GM12878 (cell line): ENCODE data around the gene MRPS27.

Experiments used
- BHLHE40 ChIP-seq, 2 experiments: fragments of 450-650 bp in 1 of 2; IDR thresholded peaks; 2 replicates each; pipeline ENCODE4 v1.6.1; 2011 to 2017; ENCODE audit warnings: low read depth in 2 of 2, borderline replicate concordance in 1 of 2, improper control_type of control experiment in 1 of 2, low read length in 1 of 2, mild to moderate bottlenecking in 1 of 2
- CEBPB ChIP-seq, 2 experiments: fragments of 150-350 bp in 1 of 2; IDR thresholded peaks; 2 replicates each; pipeline ENCODE4 v1.6.1; 2012 to 2014; ENCODE audit warnings: low read depth in 2 of 2, low read length in 2 of 2, borderline replicate concordance in 1 of 2, inconsistent platforms in 1 of 2
- EP300 ChIP-seq, 2 experiments: fragments of 150-350 bp in 1 of 2; IDR thresholded peaks; 2 replicates each; pipeline ENCODE4 v1.6.1; 2011 to 2012; ENCODE audit warnings: low read depth in 2 of 2, low read length in 2 of 2, borderline replicate concordance in 1 of 2, improper control_type of control experiment in 1 of 2, inconsistent platforms in 1 of 2; ENCODE audit not compliant: control insufficient read depth in 1 of 2
- EZH2 ChIP-seq: IDR thresholded peaks from 2 replicates; pipeline ENCODE4 v1.6.1; 2012; ENCODE audit warnings: low read depth, mild to moderate bottlenecking, control low read depth, inconsistent platforms, low read length, borderline replicate concordance; ENCODE audit not compliant: control insufficient read depth
- MXI1 ChIP-seq: fragments of 150-350 bp; IDR thresholded peaks from 2 replicates; pipeline ENCODE4 v1.6.1; 2011; ENCODE audit warnings: low read depth, mild to moderate bottlenecking, inconsistent platforms, low read length, improper control_type of control experiment
- POLR2A ChIP-seq: IDR thresholded peaks from 2 replicates; pipeline ENCODE4 v1.6.1; 2011; ENCODE audit warnings: low read depth, mild to moderate bottlenecking, low read length
- RCOR1 ChIP-seq: conservative IDR thresholded peaks from 2 replicates; pipeline ENCODE4 v1.6.1; 2012; ENCODE audit warnings: low read depth, low read length, improper control_type of control experiment
- RFX5 ChIP-seq: IDR thresholded peaks from 2 replicates; pipeline ENCODE4 v1.6.1; 2011; ENCODE audit warnings: low read depth, low read length, improper control_type of control experiment
- SUZ12 ChIP-seq: fragments of 200-600 bp; sonication (generic); IDR thresholded peaks from one replicate; pipeline ENCODE4 v1.6.1; 2018; ENCODE audit warnings: antibody characterized with exemption, mild to moderate bottlenecking; ENCODE audit not compliant: unreplicated experiment
- ZNF207 ChIP-seq: fragments of 450-650 bp; IDR thresholded peaks from 2 replicates; pipeline ENCODE4 v1.6.1; 2014; ENCODE audit warnings: antibody characterized with exemption, mild to moderate bottlenecking, borderline replicate concordance
- TF ChIP-seq, protein P1 (sequence below), 3 experiments: IDR thresholded peaks in 2 of 3; conservative IDR thresholded peaks in 1 of 3; 2 replicates each; pipeline ENCODE4 v1.5.1; 2011; ENCODE audit warnings: low read depth in 3 of 3, low read length in 3 of 3, mild to moderate bottlenecking in 3 of 3, control low read depth in 2 of 3, moderate library complexity in 2 of 3, inconsistent platforms in 1 of 3, mixed read lengths in 1 of 3; ENCODE audit not compliant: control insufficient read depth in 2 of 3, insufficient read depth in 1 of 3; ENCODE audit errors: extremely low read depth in 1 of 3
- TF ChIP-seq, protein P2 (sequence below): IDR thresholded peaks from 2 replicates; pipeline ENCODE4 v1.6.1; 2011; ENCODE audit warnings: borderline replicate concordance, low read depth, mild to moderate bottlenecking, moderate library complexity, mixed read lengths, low read length; ENCODE audit not compliant: insufficient read depth; ENCODE audit errors: extremely low read length
- TF ChIP-seq, protein P3 (sequence below): fragments of 450-650 bp; IDR thresholded peaks from 2 replicates; pipeline ENCODE4 v1.6.1; 2016; ENCODE audit warnings: mild to moderate bottlenecking, moderate library complexity, borderline replicate concordance

DNA sequence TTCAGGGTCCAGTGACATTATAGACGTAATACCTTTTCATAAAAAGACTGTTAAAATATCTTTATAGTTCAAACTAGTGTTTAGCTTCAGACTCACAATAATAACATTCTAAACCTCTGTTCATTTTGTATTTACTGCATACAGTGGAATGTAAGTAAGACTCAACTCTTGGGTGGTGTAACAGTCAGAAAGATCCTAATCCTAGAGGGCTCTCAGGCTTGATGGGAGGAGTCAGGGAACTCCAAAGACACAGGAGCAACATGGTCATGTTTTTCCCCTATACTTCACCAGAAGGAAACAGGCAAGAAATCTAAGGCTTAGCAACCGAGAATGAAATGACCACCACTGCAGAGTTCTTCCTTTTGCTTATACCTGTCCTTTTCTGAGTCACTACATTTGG lies 82.6 kb downstream of the MRPS27 start:
- TF ChIP-seq RCOR1 (no peak), BHLHE40 (IDR thresholded peaks at IDR 0.05; ENCODE audit: borderline replicate concordance in 1 of 2, low read depth in 2 of 2, low read length in 1 of 2) (no peak), ZNF207 (no peak), POLR2A (no peak), RFX5 (no peak), EP300 (IDR thresholded peaks at IDR 0.05; ENCODE audit: borderline replicate concordance in 1 of 2, control insufficient read depth in 1 of 2, low read depth in 2 of 2, low read length in 2 of 2) (no peak), EZH2 (no peak), SUZ12 (no peak), MXI1 (no peak), CEBPB (IDR thresholded peaks at IDR 0.05; ENCODE audit: borderline replicate concordance in 1 of 2, low read depth in 2 of 2, low read length in 2 of 2) (no peak)
- TF ChIP-seq, protein P1, sequence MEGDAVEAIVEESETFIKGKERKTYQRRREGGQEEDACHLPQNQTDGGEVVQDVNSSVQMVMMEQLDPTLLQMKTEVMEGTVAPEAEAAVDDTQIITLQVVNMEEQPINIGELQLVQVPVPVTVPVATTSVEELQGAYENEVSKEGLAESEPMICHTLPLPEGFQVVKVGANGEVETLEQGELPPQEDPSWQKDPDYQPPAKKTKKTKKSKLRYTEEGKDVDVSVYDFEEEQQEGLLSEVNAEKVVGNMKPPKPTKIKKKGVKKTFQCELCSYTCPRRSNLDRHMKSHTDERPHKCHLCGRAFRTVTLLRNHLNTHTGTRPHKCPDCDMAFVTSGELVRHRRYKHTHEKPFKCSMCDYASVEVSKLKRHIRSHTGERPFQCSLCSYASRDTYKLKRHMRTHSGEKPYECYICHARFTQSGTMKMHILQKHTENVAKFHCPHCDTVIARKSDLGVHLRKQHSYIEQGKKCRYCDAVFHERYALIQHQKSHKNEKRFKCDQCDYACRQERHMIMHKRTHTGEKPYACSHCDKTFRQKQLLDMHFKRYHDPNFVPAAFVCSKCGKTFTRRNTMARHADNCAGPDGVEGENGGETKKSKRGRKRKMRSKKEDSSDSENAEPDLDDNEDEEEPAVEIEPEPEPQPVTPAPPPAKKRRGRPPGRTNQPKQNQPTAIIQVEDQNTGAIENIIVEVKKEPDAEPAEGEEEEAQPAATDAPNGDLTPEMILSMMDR (IDR thresholded peaks at IDR 0.05 in 2 of 3, conservative IDR thresholded peaks at IDR 0.05 in 1 of 3; ENCODE audit: control insufficient read depth in 2 of 3, extremely low read depth in 1 of 3, insufficient read depth in 1 of 3, low read depth in 3 of 3, low read length in 3 of 3) = no peak
- TF ChIP-seq, protein P2, sequence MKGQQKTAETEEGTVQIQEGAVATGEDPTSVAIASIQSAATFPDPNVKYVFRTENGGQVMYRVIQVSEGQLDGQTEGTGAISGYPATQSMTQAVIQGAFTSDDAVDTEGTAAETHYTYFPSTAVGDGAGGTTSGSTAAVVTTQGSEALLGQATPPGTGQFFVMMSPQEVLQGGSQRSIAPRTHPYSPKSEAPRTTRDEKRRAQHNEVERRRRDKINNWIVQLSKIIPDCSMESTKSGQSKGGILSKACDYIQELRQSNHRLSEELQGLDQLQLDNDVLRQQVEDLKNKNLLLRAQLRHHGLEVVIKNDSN = no peak
- TF ChIP-seq, protein P3, sequence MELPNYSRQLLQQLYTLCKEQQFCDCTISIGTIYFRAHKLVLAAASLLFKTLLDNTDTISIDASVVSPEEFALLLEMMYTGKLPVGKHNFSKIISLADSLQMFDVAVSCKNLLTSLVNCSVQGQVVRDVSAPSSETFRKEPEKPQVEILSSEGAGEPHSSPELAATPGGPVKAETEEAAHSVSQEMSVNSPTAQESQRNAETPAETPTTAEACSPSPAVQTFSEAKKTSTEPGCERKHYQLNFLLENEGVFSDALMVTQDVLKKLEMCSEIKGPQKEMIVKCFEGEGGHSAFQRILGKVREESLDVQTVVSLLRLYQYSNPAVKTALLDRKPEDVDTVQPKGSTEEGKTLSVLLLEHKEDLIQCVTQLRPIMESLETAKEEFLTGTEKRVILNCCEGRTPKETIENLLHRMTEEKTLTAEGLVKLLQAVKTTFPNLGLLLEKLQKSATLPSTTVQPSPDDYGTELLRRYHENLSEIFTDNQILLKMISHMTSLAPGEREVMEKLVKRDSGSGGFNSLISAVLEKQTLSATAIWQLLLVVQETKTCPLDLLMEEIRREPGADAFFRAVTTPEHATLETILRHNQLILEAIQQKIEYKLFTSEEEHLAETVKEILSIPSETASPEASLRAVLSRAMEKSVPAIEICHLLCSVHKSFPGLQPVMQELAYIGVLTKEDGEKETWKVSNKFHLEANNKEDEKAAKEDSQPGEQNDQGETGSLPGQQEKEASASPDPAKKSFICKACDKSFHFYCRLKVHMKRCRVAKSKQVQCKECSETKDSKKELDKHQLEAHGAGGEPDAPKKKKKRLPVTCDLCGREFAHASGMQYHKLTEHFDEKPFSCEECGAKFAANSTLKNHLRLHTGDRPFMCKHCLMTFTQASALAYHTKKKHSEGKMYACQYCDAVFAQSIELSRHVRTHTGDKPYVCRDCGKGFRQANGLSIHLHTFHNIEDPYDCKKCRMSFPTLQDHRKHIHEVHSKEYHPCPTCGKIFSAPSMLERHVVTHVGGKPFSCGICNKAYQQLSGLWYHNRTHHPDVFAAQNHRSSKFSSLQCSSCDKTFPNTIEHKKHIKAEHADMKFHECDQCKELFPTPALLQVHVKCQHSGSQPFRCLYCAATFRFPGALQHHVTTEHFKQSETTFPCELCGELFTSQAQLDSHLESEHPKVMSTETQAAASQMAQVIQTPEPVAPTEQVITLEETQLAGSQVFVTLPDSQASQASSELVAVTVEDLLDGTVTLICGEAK = no peak
